H1 (cell line): Measurements from ENCODE around the gene NR2F1. TPM values are rescaled to one million over a fixed set of nuclear protein-coding genes. Genes with fewer than 3 reads are reported as not detected.

Experiments
- CTCF ChIA-PET: fragments of 300-600 bp; sonication (Branson Sonifier 250); formaldehyde crosslinking; loops from one replicate; lab custom pipeline; 2021; ENCODE audit not compliant: partially characterized antibody; lab: Charles Lee
- POLR2A ChIA-PET: fragments of 300-600 bp; sonication (Branson Sonifier 250); formaldehyde crosslinking; loops from one replicate; lab custom pipeline; 2021; ENCODE audit warnings: inconsistent platforms; ENCODE audit not compliant: partially characterized antibody; lab: Charles Lee
- DNase-seq, 2 experiments: peaks; one replicate each; pipeline versions ENCODE4 v3.0.0 to v3.0.0-alpha.2; 2010 to 2022; ENCODE audit warnings: low spot score in 2 of 2, low read depth in 1 of 2, mixed read lengths in 1 of 2
- FAIRE-seq: peaks from 2 replicates; lab custom pipeline; 2011; peaks lifted over from hg19 to GRCh38; lab: Jason Lieb, UNC
- H2AFZ ChIP-seq: 2 replicates; pipeline ENCODE4 v1.8.1; 2012; ENCODE audit warnings: low read length, inconsistent platforms
- H2AK5ac ChIP-seq: 2 replicates; pipeline ENCODE4 v1.6.1; 2013; ENCODE audit warnings: low read depth, low read length
- H2BK120ac ChIP-seq: replicated peaks from 2 replicates; pipeline ENCODE3; 2013; ENCODE audit warnings: low read depth, low read length, inconsistent platforms
- H2BK12ac ChIP-seq: 2 replicates; pipeline ENCODE4 v1.6.1; 2013; ENCODE audit warnings: low read depth, low read length
- H2BK15ac ChIP-seq: 2 replicates; pipeline ENCODE4 v1.6.1; 2013; ENCODE audit warnings: low read length
- H2BK20ac ChIP-seq: 2 replicates; pipeline ENCODE4 v1.6.1; 2013; ENCODE audit warnings: low read length
- H2BK5ac ChIP-seq: 2 replicates; pipeline ENCODE4 v1.6.1; 2013; ENCODE audit warnings: low read depth, low read length
- H3K14ac ChIP-seq: 2 replicates; pipeline ENCODE4 v1.6.1; 2013; ENCODE audit warnings: inconsistent platforms; ENCODE audit not compliant: insufficient read length
- H3K18ac ChIP-seq: 2 replicates; pipeline ENCODE4 v1.6.1; 2013; ENCODE audit warnings: low read length; ENCODE audit errors: extremely low read depth
- H3K23ac ChIP-seq: 2 replicates; pipeline ENCODE4 v1.6.1; 2013; ENCODE audit warnings: inconsistent platforms; ENCODE audit not compliant: insufficient read length
- H3K23me2 ChIP-seq: 2 replicates; pipeline ENCODE4 v1.6.1; 2013; ENCODE audit warnings: low read depth, low read length
- H3K27ac ChIP-seq: 2 replicates; pipeline ENCODE4 v1.6.1; 2011; ENCODE audit warnings: low read depth, low read length, inconsistent platforms
- H3K27me3 ChIP-seq, 4 experiments: replicated peaks in 1 of 4; 1 replicate in 1 of 4; 2 replicates in 3 of 4; pipeline versions ENCODE4 v1.6.1 to v1.8.1; 2011 to 2013; ENCODE audit warnings: low read length in 3 of 4, mild to moderate bottlenecking in 3 of 4, inconsistent platforms in 2 of 4, mixed read lengths in 2 of 4, moderate library complexity in 1 of 4; ENCODE audit not compliant: control insufficient read depth in 3 of 4, insufficient read depth in 3 of 4; ENCODE audit errors: extremely low read depth in 1 of 4
- H3K36me3 ChIP-seq, 4 experiments: 2 replicates each; pipeline versions ENCODE4 v1.6.1 to v1.8.1; 2011 to 2013; ENCODE audit warnings: mild to moderate bottlenecking in 4 of 4, low read length in 3 of 4, moderate library complexity in 2 of 4, control low read depth in 1 of 4, inconsistent platforms in 1 of 4; ENCODE audit not compliant: insufficient read depth in 4 of 4, control insufficient read depth in 2 of 4
- H3K4ac ChIP-seq: replicated peaks from 2 replicates; pipeline ENCODE3; 2013; ENCODE audit warnings: low read length, low read depth, mixed read lengths, inconsistent platforms; ENCODE audit not compliant: insufficient read length
- H3K4me1 ChIP-seq, 4 experiments: replicated peaks in 1 of 4; 1 replicate in 1 of 4; 2 replicates in 3 of 4; pipeline versions ENCODE4 v1.6.1 to v1.8.1; 2011 to 2013; ENCODE audit warnings: low read length in 3 of 4, inconsistent platforms in 2 of 4, mixed read lengths in 1 of 4; ENCODE audit not compliant: insufficient read depth in 4 of 4, control insufficient read depth in 3 of 4
- H3K4me2 ChIP-seq, 2 experiments: 2 replicates each; pipeline versions ENCODE4 v1.6.1 to v1.8.1; 2011 to 2013; ENCODE audit warnings: low read depth in 2 of 2, low read length in 2 of 2, control low read depth in 1 of 2, inconsistent platforms in 1 of 2, mild to moderate bottlenecking in 1 of 2; ENCODE audit not compliant: insufficient read depth in 1 of 2
- H3K4me3 ChIP-seq, 4 experiments: fragments of 200-600, 300-600 bp in 1 of 4; sonication (generic), shearing (Covaris generic), sonication (Bioruptor Twin) in 1 of 4; 2 replicates each; pipeline versions ENCODE4 v1.5.1 to v1.8.1; 2011 to 2016; ENCODE audit warnings: low read length in 4 of 4, low read depth in 3 of 4, control low read depth in 2 of 4, inconsistent platforms in 2 of 4, mild to moderate bottlenecking in 2 of 4, mixed read lengths in 1 of 4, moderate library complexity in 1 of 4; ENCODE audit not compliant: insufficient read depth in 2 of 4; ENCODE audit errors: extremely low read depth in 1 of 4
- H3K56ac ChIP-seq: replicated peaks from 2 replicates; pipeline ENCODE3; 2013; ENCODE audit warnings: low read depth, mild to moderate bottlenecking, mixed read lengths, low read length, inconsistent platforms; ENCODE audit not compliant: insufficient read length
- H3K79me1 ChIP-seq: 2 replicates; pipeline ENCODE4 v1.6.1; 2013; ENCODE audit warnings: low read depth, low read length, control low read depth
- H3K79me2 ChIP-seq, 2 experiments: 2 replicates each; pipeline versions ENCODE4 v1.6.1 to v1.8.1; 2012 to 2013; ENCODE audit warnings: low read length in 2 of 2, mild to moderate bottlenecking in 2 of 2, inconsistent platforms in 1 of 2; ENCODE audit not compliant: insufficient read depth in 2 of 2, control insufficient read depth in 1 of 2
- H3K9ac ChIP-seq, 4 experiments: replicated peaks in 1 of 4; 1 replicate in 1 of 4; 2 replicates in 3 of 4; pipeline versions ENCODE4 v1.6.1 to v1.8.1; 2011 to 2013; ENCODE audit warnings: low read depth in 3 of 4, low read length in 3 of 4, control low read depth in 2 of 4, mild to moderate bottlenecking in 2 of 4, moderate library complexity in 2 of 4, inconsistent platforms in 1 of 4; ENCODE audit errors: extremely low read depth in 1 of 4
- H3K9me3 ChIP-seq, 2 experiments: 2 replicates each; pipeline versions ENCODE4 v1.6.1 to v1.8.1; 2012 to 2013; ENCODE audit warnings: mild to moderate bottlenecking in 2 of 2, moderate library complexity in 2 of 2, control low read depth in 1 of 2, inconsistent platforms in 1 of 2, low read depth in 1 of 2, low read length in 1 of 2, mixed read lengths in 1 of 2; ENCODE audit not compliant: insufficient read depth in 2 of 2
- H4K20me1 ChIP-seq, 2 experiments: replicated peaks in 1 of 2; 2 replicates each; pipeline versions ENCODE3 to v1.8.1; 2011 to 2013; ENCODE audit warnings: inconsistent platforms in 2 of 2, low read length in 2 of 2, mild to moderate bottlenecking in 1 of 2; ENCODE audit not compliant: insufficient read depth in 2 of 2, control insufficient read depth in 1 of 2
- H4K5ac ChIP-seq: 2 replicates; pipeline ENCODE4 v1.6.1; 2013; ENCODE audit warnings: low read length, low read depth, mixed read lengths, inconsistent platforms; ENCODE audit not compliant: insufficient read length
- H4K8ac ChIP-seq: 2 replicates; pipeline ENCODE4 v1.8.0; 2013; ENCODE audit warnings: mild to moderate bottlenecking, moderate library complexity, low read length, inconsistent platforms; ENCODE audit not compliant: insufficient read depth; ENCODE audit errors: extremely low read depth
- H4K91ac ChIP-seq: replicated peaks from 2 replicates; pipeline ENCODE3; 2013; ENCODE audit warnings: low read length, mixed read lengths, inconsistent platforms; ENCODE audit not compliant: insufficient read length
- CBX8 ChIP-seq: fragments of 300-800, 300-1000 bp; sonication (generic); IDR thresholded peaks from 2 replicates; pipeline ENCODE4 v1.7.1; 2016; ENCODE audit warnings: low read depth, low read length, borderline replicate concordance
- GTF2F1 ChIP-seq: IDR thresholded peaks from 2 replicates; pipeline ENCODE4 v1.6.1; 2012; ENCODE audit warnings: low read depth, low read length, improper control_type of control experiment, borderline replicate concordance
- PHF8 ChIP-seq: fragments of 200-600 bp; sonication (generic); conservative IDR thresholded peaks from 2 replicates; pipeline ENCODE4 v1.7.1; 2012; ENCODE audit warnings: low read depth, mild to moderate bottlenecking, inconsistent platforms, low read length, moderate library complexity
- POLR2A ChIP-seq, 2 experiments: IDR thresholded peaks; 1 replicate in 1 of 2; 2 replicates in 1 of 2; pipeline ENCODE4 v1.6.1; 2011; ENCODE audit warnings: low read depth in 2 of 2, low read length in 2 of 2, mild to moderate bottlenecking in 2 of 2; ENCODE audit errors: control extremely low read depth in 1 of 2
- RXRA ChIP-seq: IDR thresholded peaks from 2 replicates; pipeline ENCODE4 v1.6.1; 2011; ENCODE audit warnings: low read depth, mild to moderate bottlenecking, low read length, moderate library complexity; ENCODE audit not compliant: insufficient read depth
- SAP30 ChIP-seq: fragments of 300-600 bp; sonication (generic); IDR thresholded peaks from 2 replicates; pipeline ENCODE4 v1.7.1; 2012; ENCODE audit warnings: low read length, moderate library complexity, mild to moderate bottlenecking, inconsistent platforms; ENCODE audit not compliant: insufficient read depth, insufficient replicate concordance
- SP1 ChIP-seq: IDR thresholded peaks from 2 replicates; pipeline ENCODE4 v1.6.1; 2011; ENCODE audit warnings: low read depth, low read length
- SRF ChIP-seq: IDR thresholded peaks from 2 replicates; pipeline ENCODE4 v1.6.1; 2011; ENCODE audit warnings: mild to moderate bottlenecking, low read depth, low read length, moderate library complexity
- WGBS, 2 experiments: shearing (Covaris generic) in 1 of 2; methylation state at CpG; one replicate each; pipeline versions ENCODE4 v1.1.6 to v1.1.7; 2013 to 2015; ENCODE audit warnings: low lambda C conversion rate in 2 of 2, mixed read lengths in 2 of 2, inconsistent platforms in 1 of 2, low coverage in 1 of 2, missing lambda C conversion rate in 1 of 2; ENCODE audit not compliant: insufficient replicate concordance in 2 of 2, insufficient coverage in 1 of 2, insufficient read length in 1 of 2; ENCODE audit errors: extremely low coverage in 1 of 2, missing lambda C conversion rate in 1 of 2; 5-methylcytosine and 5-hydroxymethylcytosine counted together
- polyA plus RNA-seq, 7 experiments: library from polyadenylated mRNA; depleted of rRNA in 3 of 7; stranded (reverse) in 5 of 7; unstranded in 2 of 7; fragments of >200 nt in 5 of 7; fragments of 200-250 nt in 2 of 7; gene quantifications; 1 replicate in 5 of 7; 2 replicates in 1 of 7; 4 replicates in 1 of 7; pipeline versions ENCODE4 v1.2.1 to v1.2.3, GENCODE V29; 2011 to 2013; ENCODE audit warnings: missing spikeins in 2 of 7, mixed read lengths in 2 of 7
- total RNA-seq: library from RNA; stranded (reverse); fragmentation: NEBNext Ultra II Directional; extraction: Animal tissue kit (Norgen Biotek cat#: 25700); gene quantifications from 2 replicates; pipeline ENCODE4 v1.2.1, GENCODE V29; 2021

Gene NR2F1
- total and polyA plus RNA-seq, 2 of the 8 experiments (the other 6 are each of a cell fraction or from before 2014, with no cell fraction given), result not detected

- Histone ChIP-seq H3K27ac (no peak overlapping the region), H3K27me3 (peaks cover 79 to 99% (median 88%) of the 10 kb centered on the region in 4 experiments), H4K5ac (no peak overlapping the region), H3K56ac (no peak overlapping the region), H4K8ac (no peak overlapping the region), H2AK5ac (no peak overlapping the region), H3K23ac (no peak overlapping the region), H2BK12ac (no peak overlapping the region), H3K79me1 (no peaks in the 10 kb centered on the region), H3K79me2 (no peaks in the 10 kb centered on the region), H3K9ac (no peak overlapping the region), H3K36me3 (peaks cover 0 to 7% (median 0%) of the 10 kb centered on the region in 4 experiments; a peak in 1 of 8 replicates), H2AFZ (no peak overlapping the region), H2BK15ac (no peak overlapping the region), H3K4me1 (peaks cover 0 to 19% (median 12%) of the 10 kb centered on the region in 4 experiments; a peak in 5 of 7 replicates), H3K23me2 (peaks cover 3% of the 10 kb centered on the region; the same call in 1 of the 2 replicates), H3K14ac (no peak overlapping the region), H2BK5ac (no peak overlapping the region), H3K18ac (no peak overlapping the region), H3K4me2 (no peak overlapping the region; a peak in 1 of 4 replicates), H2BK20ac (no peak overlapping the region), H3K4ac (no peak overlapping the region), H2BK120ac (no peak overlapping the region), H3K9me3 (no peaks in the 10 kb centered on the region), H4K20me1 (peaks cover 9 to 30% of the 10 kb centered on the region in 2 experiments), H4K91ac (no peak overlapping the region), H3K4me3 (no peak overlapping the region)
- 14% methylated on average over 11 of the region's 11 CpGs; no CpG with 5 or more reads in 1 of the 2 experiments for WGBS, 2 experiments
- FAIRE-seq, result no peak
- no peak for DNase-seq
- TF ChIP-seq SP1 (0 out of 2 replicates have a peak, but pooled peaks have one; percentile 4), RXRA (no peak), SRF (no peak), SAP30 (no peak), GTF2F1 (no peak), CBX8 (peak; percentile 87; the same call in 1 of the 2 replicates), POLR2A (IDR thresholded peaks at IDR 0.05; ENCODE audit: control extremely low read depth in 1 of 2, low read depth in 2 of 2, low read length in 2 of 2) (no peak), PHF8 (no peak)
- ChIA-PET CTCF (interaction anchor here (0.6 to 3.8 kb wide), 12 partner anchors 10 to 214 kb away, joined by 3 to 32 read pairs (median 6); no protein-coding TSS in a partner anchor), POLR2A (interaction anchor here (2.0 kb wide), 1 partner anchor 15 kb away, joined by 10 read pairs; no protein-coding TSS in a partner anchor)
Observed at GRCh38 chr5:93586736-93587596, 3.9 kb downstream of the NR2F1 start.
